GM19463 (cell line): ENCODE data around the gene MKRN1.
"Not testable (repeated sequence)": the region's sequence is repeated elsewhere in the genome, so short reads cannot be mapped to it uniquely, and the experiment has no call there.

Source experiments
- ATAC-seq: cut with Tn5 transposase; IDR thresholded peaks from one replicate; pipeline ENCODE4 v1.9.1; 2021; ENCODE audit warnings: mild to moderate bottlenecking, moderate library complexity; ENCODE audit not compliant: unreplicated experiment

MKRN1 gene

DNA sequence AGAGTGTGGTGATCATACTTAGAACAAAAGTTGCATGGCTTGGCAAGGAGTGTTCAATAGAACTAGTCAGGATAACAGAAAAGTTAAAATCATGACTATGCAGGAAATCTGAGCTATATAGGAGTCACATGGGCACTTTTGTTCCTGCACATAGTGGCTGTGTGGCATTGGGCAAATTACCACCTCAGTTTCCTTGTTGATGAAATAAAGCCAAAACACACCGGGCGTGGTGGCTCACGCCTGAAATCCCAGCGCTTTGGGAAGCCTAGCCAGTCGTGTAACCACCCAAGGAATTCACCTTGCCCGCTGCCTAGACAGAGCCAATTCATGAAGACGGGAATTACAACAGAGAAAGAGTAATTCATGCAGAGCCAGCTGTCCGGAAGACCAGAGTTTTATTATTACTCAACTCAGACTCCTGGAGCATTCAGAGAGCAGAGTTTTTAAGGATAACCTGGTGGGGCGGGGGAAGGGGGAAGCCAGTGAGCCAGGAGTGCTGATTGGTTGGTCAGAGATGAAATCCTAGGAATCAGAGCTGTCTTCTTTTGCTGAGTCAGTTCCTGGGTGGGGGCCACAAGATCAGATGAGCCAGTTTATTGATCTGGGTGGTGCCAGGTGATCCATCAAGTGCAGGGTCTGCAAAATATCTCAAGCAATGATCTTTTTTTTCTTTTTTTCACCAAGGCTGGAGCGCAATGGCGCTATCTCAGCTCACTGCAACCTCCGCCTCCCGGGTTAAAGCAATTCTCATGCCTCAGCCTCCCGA is 6.4 kb upstream of the MKRN1 start:
- ATAC-seq: no peak

DNA sequence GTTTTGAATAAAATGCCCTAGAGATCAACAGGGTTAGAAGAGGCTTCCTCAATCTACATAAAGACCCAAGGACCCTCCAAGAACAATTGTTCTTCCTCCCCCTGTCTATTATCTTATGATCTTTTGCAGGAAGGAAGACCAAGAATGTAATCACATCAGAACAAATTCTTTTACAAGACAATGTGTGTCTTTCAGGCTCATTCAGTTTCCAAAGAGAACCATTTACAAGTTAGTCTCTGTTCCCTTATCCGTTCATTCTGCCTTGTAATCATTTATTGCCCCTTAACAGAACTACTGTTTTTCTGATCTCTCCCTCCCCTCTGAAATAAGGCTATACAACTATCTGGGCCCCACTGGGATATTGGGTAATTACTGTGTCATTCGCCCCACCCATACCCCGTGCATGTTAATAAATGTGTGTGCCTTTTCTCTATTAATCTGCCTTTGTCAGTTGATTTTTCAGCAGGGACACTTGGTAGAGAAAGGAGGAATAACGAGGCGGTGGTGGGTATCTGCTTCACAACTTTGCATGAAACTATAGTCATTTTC is 5.7 kb upstream of the MKRN1 start:
- no peak for ATAC-seq

DNA sequence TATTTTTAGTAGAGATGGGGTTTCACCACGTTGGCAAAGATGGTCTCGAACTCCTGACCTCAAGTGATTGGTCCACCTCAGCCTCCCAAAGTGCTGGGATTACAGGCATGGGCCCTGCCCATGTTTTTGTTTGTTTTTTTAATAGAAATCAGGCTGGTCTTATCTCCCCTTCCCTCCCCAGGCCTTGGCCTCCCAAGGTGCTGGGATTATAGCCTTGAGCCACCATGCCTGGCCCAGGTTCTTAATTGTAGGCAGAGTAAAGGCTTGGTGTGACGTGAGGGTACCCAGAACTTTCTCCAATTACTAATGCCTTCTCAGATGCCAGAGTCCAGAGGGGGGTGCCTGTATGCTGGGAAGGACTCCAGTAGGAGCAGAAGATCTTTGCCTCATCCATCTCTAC is 5.2 kb upstream of the MKRN1 start:
- ATAC-seq: no peak

DNA sequence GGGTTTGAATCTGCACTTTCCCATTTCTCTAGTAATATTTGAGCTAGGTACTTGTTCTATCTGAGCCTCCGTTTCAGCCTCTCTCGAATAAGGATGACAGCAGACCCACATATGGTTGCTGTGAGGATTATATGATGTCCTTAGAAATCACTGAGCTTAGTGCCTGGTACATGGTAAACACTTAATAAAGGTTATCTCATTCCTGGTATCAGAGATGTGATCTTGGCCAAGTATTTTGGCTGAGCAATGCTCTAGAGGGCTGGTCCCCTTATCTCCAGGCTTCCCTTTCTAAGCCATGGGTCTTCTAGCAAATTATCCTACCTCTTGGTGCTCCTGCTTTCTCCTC is 407 bp upstream of the MKRN1 start:
- ATAC-seq: no peak

DNA sequence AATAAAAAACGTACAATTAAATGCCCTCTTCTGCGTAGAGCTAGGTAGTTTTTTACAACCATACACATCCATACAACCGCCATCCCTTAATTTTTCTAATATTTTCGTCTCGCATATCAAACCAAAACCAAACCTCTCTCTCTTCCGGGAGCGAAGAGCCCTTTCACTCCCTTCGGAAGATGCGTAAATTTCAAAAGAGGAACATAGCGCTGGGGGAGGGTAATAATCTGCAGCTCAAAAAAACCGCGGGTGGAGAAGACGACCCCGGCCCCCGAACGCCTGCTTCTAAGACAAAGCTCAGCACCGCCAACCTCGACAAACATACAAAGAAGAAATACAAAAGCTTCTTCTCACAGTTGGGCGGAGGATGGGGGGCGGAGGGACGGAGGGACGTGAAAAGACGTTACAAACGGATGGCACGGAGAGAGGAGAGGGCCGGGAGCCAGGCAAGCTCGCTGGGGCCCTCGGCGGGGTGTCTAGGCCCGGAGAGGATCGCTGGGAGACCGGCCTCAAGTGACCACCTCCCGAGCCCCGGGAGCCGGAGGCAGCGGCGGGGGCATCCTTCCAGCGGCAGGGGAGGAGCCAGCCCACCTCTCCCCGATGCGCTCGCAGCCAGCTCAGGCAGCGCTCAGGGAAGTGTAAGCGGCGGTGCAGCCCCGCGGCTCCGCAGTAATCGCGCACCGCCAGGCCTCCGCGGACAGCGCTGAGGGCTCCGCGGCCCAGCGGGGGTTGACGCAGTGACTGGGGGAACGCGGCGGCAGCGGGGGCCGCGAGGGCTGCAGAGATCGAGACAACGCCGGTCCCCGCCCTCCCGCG is 851 bp downstream of the MKRN1 start:
- ATAC-seq: peak; percentile 15

DNA sequence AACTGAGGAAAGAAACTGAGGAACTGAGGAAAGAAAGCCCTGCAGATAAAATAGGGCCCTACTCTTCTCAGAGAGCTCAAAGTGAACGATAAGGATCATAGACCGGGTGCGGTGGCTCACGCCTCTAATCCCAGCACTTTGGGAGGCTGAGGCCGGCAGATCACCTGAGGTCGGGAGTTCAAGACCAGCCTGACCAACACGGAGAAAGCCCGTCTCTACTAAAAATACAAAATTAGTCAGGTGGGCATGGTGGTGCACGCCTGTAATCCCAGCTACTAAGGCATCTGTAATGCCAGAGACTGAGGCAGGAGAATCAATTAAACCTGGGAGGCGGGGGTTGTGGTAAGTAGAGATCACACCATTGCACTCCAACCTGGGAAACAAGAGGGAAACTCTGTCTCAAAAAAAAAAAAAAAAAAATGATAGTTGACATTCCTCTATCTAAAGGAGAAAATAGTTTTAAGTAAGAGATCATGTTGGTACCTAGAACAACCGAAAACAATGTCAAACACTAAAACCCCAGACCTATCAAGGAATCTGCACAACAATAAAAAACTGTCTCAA is 2.5 kb downstream of the MKRN1 start:
- no peak for ATAC-seq

DNA sequence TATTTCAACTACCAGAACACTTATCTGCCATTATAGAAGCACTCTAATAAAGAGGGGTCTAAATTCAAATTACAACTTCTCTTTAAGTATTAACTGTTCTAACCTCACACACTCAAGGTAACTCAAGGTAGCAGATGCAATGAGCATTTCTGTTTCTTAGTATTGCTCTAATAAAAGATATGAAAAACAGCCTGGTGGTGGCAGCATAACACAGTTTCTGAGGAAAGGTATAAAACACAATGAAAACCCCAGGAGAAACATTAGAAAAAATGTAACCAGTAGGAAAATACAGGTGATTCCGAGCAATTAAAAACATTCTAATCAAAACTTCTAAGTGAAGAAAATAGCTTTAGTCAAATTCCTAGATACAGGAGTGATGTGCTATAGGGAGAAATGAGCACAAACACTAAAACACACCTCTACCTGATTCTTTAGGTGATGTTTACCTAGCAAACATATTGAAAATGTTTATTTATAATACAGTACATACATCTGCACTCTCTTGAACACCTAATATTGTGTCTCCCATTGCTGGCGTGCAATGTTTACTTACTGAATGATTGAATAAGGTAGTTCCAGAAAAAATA is 3.5 kb downstream of the MKRN1 start:
- ATAC-seq: no peak

DNA sequence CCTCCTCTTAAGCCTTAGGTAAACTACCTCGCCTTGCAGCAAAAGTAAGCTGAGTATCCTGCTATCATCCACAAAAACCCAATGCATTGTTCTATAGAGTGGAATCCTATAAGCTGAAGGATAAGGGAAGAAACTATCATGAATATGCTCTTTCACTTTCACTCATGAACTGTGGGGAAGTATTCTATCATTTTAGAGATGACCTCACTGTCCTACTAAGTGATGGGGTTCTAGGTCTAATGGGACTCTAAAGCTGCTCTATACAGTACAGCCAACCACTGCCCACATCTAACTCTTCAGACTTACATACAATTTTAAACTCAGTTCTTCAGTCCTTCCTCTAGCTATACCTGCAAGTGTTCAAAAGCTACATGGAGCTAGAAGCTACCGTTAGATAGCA is 16.2 kb downstream of the MKRN1 start:
- ATAC-seq: no peak

DNA sequence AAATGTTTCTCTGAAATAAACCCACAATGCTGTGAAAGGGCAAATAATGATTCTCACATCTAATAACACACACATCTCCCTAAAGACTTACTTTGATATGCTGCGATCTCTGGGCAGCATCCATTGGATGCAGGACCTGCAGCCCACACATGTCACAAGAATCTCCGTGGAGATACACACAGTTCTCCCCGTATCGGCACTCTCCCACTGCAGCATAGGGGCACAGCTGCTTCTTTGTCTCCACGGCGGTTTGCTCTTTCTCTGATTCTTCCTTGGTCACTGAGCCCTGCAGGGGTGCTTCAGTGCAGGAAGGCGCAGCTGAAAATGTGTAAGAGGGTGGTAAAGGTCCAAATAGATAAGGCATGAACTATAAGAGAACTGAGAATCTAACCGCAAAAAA is 20.4 kb downstream of the MKRN1 start:
- no peak for ATAC-seq

DNA sequence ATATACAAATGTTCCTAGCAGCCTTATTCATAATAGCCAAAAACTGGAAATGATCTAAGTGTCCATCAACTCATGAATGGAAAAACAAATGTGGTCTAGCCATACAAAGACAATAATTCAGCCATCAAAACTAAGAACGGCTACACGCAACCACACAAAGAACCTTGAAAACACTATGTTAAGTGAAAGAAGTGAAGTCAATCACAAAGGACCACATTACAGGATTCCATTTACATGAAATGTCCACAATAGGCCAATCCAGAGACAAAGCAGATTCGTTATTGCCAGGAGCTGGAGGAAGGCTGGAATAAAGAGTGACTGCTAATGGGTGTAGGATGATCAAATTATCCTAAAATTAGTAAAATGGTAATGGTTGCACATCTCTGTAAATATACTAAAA is 21.1 kb downstream of the MKRN1 start:
- no peak for ATAC-seq

DNA sequence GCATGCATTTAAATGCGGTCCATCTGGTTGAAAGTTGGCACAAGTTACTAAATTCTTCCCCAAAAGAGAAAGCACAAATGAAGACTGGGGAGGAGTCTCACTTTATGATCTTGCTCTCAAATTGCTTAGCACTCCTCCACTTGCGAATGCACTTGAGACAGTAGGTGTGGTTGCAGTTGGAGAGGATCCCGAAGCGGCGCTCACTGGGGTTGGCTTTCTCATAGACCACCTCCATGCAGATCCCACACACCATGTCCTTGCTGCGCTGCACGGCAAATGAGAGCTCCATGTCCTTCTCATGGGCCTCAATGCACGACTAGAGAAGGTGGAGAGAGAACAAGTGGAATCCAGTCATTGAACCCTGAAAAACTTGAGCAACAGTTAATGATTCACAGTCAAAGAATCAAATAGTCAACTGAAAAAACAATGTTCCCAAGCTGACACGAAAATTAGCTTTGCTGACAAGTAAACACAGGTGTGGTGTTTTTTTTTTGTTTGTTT is 22.7 kb downstream of the MKRN1 start:
- ATAC-seq: no peak

DNA sequence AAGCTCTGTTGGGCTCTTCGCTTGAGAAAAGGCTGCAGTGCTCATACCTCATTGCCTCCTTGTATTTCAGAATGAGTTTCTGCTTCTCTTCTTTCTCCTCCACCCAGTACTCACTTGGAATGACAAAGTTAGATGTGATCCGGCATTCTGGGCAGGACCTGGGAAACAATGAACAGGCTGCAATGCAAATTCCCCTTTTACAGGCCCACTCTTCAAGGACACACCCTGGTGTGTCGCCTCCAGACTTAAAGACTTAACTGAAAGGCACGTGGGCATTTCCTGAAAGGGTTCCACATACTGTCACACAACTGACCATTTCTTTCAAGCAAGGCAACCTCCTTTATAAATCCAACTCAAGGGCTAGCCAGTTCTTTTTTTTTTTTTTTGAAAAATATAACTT is 23.6 kb downstream of the MKRN1 start:
- ATAC-seq: no peak

DNA sequence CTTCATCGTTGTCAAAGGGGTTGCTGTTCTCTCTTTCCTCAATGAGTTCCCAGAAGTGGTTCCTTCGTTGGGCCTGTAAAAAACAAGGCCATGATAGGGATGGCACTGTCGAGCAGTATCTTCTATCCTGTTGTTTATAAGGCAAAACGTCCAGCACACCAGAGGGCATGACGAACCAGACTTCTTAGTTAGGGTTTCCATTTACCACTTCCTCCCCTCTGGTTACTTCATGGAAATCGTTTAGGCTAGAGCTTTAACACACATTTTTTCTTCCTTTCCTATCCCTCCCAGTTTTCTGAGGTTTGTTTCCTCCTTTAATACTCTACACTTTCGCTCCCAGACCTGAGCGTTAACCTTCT is 24.7 kb downstream of the MKRN1 start:
- ATAC-seq: no peak

DNA sequence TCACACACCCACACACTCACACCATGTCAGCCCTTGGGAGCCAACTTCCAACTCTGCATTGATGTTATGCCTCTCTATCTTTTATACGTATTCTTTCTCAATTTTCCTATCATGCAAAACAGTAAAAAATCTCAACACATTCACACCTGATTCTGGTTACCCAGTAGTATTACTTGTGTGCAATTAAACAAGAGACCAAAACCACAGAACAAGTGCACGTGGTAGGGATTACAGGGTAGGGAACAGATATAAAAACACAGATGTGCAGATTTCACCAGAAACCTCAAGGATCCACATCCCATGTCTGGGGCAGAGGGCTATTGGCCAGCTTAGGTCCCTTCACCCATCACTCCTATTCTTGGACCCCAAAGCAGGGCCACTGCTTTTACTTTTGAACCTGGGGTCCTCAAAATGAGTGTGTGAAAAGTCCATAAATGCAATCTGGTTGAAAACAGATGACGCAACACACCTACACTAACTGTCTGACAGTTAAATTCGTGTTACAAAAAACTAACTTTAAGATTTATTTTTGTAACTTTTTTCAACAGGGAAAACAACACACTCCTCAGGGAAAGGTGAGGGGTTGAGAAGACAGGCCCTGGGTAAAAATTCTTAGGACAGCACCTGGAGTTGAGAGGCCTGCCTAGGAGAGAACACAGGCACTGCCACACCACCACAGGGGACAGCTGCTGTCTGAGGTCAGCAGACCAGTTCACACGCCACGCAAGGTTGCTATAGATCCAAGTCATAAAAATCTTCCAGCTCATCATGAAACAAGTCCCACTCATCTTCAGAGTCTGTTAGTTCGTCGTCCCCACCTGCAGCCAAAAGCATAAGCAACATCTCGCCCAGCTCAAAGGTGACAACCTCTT is 25.3 kb downstream of the MKRN1 start:
- not testable (repeated sequence) for ATAC-seq

DNA sequence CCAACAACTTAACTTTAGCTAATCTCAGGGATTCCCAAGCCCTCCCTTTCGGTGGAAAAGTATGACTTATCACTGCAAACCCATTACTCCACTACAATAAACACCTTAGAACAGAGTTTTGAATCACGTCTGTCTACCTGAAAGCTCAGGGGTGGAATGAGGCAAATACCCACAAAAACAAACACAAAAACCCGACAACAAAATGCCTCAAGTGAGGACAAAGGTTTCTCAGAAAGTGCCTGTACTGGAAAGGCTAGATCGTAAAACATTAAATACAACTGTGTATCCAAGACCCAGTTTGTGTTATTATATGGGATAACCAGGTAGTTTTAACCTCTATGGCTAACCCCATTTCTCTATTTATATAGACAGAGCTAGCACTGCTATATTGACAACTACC is 26.0 kb downstream of the MKRN1 start:
- no peak for ATAC-seq

DNA sequence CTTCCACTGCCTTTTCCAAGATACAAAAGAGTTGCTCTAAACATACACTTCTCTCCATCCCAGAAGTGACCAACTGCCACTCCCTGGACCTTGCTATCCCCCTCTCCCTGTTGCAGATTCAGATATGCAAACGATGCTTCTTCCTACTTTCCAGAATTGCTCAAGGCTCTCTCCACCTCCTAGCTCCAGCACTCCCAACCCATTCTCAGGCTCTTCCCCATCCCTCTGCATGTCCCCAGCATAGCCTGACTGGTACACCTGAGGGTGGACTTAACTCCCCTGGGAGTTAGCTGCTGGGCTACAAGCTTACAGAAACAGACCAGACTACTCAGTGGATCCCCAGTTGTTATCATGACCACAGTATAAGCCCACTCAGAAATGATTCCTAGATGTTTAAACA is 27.6 kb downstream of the MKRN1 start:
- no peak for ATAC-seq

DNA sequence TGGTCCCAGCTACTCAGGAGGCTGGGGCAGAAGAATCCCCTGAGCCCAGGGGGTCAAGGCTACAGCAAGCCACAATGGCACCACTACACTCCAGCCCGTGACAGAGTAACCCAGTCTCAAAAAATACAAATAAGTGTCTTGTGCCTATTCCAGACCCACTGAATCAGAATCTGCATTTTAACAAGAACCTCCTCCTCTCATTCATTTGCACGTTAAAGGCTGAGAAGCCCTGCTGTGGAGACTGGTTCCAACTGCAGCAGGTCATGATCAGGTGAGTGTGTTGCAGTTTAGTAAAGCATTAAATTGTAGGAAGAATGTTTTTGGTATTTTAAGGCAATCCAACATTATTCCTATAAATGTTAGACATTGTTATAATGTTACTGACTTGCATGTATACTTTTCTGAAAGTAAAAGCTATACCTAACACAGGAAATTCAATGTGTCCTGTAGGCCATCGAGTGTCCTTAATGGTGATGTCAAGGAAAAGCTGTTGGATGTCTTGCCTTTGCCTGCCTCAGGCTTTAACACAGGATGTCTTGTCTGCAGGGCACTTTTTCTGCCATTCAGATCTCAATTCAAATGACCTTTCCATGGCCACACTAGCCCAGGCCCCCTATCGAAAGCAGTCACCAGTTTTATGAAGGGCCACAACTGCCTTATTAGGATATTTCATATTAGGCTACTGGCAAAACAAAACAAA is 30.4 kb downstream of the MKRN1 start:
- no peak for ATAC-seq

DNA sequence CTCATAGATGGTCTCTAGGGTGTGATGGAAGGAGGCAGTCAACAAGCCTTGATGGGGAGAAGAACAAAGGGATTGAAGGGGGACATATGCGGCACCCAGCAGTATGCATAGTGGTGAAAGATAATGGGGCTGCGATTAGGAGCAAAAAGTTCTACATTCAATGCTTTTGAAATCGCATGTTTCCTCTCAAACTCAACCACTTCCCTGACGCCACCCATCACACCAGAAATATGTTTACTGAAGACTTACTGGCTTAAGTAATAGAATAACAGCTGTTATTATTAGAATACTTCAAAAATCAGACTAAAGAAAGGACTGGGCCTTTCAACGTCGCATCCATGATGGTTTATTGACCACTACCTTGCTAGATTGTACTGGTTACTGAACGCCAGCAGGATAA is 31.5 kb downstream of the MKRN1 start:
- no peak for ATAC-seq

DNA sequence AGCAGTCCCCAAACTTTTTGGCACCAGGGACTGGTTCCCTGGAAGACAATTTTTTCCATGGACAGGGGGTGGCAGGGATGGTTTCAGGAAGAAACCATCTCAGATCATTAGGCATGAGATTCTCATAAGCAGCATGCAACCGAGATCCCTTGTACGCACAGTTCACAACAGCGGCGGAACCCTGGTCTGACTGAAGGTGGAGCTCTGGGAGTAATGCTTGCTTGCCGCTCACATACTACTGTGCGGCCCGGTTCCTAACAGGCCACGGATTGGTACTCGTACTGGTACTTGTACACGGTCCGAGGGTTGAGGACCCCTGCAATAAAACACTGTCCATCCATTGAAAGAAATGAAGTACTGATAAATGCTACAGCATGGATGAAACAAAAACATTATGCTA is 32.8 kb downstream of the MKRN1 start:
- no peak for ATAC-seq

DNA sequence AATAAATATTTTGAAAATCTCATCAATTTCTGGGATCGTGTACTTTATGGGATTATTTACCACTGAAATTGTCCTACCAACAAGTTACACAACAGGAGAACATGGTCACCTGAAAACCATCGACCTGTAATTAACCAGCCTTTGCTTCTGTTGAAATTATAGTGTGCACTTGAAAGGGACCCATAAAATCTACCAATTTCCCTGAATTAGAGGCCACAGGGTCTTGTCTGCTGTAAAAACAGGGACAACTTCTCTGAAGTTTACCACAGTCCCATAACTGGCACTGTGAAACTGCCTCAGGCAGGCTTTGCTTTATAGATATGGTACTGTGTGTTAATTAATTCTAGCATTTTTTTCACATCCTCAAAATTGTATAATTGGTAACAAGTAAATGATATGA is 37.8 kb downstream of the MKRN1 start:
- ATAC-seq: no peak
